OCI-LY7 (cell line): Measurements from ENCODE around the gene BPIFB2.

Experiments
- CTCF ChIP-seq: fragments of 200-600 bp; sonication (generic); conservative IDR thresholded peaks from 2 replicates; pipeline ENCODE4 v1.5.1; 2014; ENCODE audit warnings: mild to moderate bottlenecking, antibody characterized with exemption, low read length, moderate library complexity, mixed read lengths
- EZH2phosphoT487 ChIP-seq: fragments of 200-600 bp; sonication (generic); IDR thresholded peaks from 2 replicates; pipeline ENCODE4 v1.6.1; 2018; ENCODE audit warnings: low read depth, borderline replicate concordance, mild to moderate bottlenecking, mixed run types, antibody characterized with exemption, low read length, moderate library complexity, mixed read lengths

GRCh38 chr20:33025318-33025876 is 17.9 kb downstream of the BPIFB2 start:
- TF ChIP-seq CTCF: no peak
- no peak for TF ChIP-seq EZH2phosphoT487
